Measurements from ENCODE around the gene SPINK2. TPM values are rescaled to one million over a fixed set of nuclear protein-coding genes. Genes with fewer than 3 reads are reported as not detected.

Gene SPINK2
- total and polyA plus RNA-seq, 10 of the 15 experiments (the other 5 are each of a cell fraction or from before 2014, with no cell fraction given): 0.13 to 1.0 (median 0.61) TPM; not detected in 1

- TF ChIP-seq, protein P1, sequence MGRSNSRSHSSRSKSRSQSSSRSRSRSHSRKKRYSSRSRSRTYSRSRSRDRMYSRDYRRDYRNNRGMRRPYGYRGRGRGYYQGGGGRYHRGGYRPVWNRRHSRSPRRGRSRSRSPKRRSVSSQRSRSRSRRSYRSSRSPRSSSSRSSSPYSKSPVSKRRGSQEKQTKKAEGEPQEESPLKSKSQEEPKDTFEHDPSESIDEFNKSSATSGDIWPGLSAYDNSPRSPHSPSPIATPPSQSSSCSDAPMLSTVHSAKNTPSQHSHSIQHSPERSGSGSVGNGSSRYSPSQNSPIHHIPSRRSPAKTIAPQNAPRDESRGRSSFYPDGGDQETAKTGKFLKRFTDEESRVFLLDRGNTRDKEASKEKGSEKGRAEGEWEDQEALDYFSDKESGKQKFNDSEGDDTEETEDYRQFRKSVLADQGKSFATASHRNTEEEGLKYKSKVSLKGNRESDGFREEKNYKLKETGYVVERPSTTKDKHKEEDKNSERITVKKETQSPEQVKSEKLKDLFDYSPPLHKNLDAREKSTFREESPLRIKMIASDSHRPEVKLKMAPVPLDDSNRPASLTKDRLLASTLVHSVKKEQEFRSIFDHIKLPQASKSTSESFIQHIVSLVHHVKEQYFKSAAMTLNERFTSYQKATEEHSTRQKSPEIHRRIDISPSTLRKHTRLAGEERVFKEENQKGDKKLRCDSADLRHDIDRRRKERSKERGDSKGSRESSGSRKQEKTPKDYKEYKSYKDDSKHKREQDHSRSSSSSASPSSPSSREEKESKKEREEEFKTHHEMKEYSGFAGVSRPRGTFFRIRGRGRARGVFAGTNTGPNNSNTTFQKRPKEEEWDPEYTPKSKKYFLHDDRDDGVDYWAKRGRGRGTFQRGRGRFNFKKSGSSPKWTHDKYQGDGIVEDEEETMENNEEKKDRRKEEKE (IDR thresholded peaks at IDR 0.05): no peak
- TF ChIP-seq REST (IDR thresholded peaks at IDR 0.05; ENCODE audit: low read depth, low read length): no peak
- no peak for TF ChIP-seq KDM1A (IDR thresholded peaks at IDR 0.05; ENCODE audit: borderline replicate concordance)
- no peak for TF ChIP-seq PML (IDR thresholded peaks at IDR 0.05; ENCODE audit: low read length)
- no peak for TF ChIP-seq HDAC2 (IDR thresholded peaks at IDR 0.05)
- peak; percentile 75 for TF ChIP-seq MEF2B (IDR thresholded peaks at IDR 0.05; ENCODE audit: partially characterized antibody, poor library complexity, severe bottlenecking)
- no peak for TF ChIP-seq NFYB (IDR thresholded peaks at IDR 0.05; ENCODE audit: insufficient read depth, low read depth, low read length)
- TF ChIP-seq ELK1 (IDR thresholded peaks at IDR 0.05; ENCODE audit: low read depth, low read length): no peak
- TF ChIP-seq SRF (IDR thresholded peaks at IDR 0.05; ENCODE audit: low read depth in 2 of 2, low read length in 2 of 2): no peak
- TF ChIP-seq CBFB (IDR thresholded peaks at IDR 0.05; ENCODE audit: low read depth): no peak
- TF ChIP-seq CREB1 (IDR thresholded peaks at IDR 0.05; ENCODE audit: low read depth): 0 out of 2 replicates have a peak, but pooled peaks have one; percentile 12
- TF ChIP-seq STAT3 (IDR thresholded peaks at IDR 0.05; ENCODE audit: low read depth, low read length): no peak
- no peak for TF ChIP-seq SUPT20H (IDR thresholded peaks at IDR 0.05; ENCODE audit: borderline replicate concordance, control insufficient read depth, low read depth, low read length)
- no peak for TF ChIP-seq BCL3 (IDR thresholded peaks at IDR 0.05; ENCODE audit: borderline replicate concordance, insufficient read depth, low read depth, low read length, poor library complexity, severe bottlenecking)
- no peak for TF ChIP-seq PBX3 (IDR thresholded peaks at IDR 0.05; ENCODE audit: insufficient replicate concordance, low read depth, low read length)
- no peak for TF ChIP-seq MTA3 (IDR thresholded peaks at IDR 0.05; ENCODE audit: borderline replicate concordance, low read length)
- TF ChIP-seq FOXK2 (IDR thresholded peaks at IDR 0.05): no peak
- peak in 1 of 2 experiments; percentile 51; a peak in 2 of 4 replicates for TF ChIP-seq IKZF2 (IDR thresholded peaks at IDR 0.05)
- no peak for TF ChIP-seq KAT2A (conservative IDR thresholded peaks at IDR 0.05; ENCODE audit: control insufficient read depth, low read depth, low read length)
- no peak for TF ChIP-seq TAF1 (IDR thresholded peaks at IDR 0.05; ENCODE audit: borderline replicate concordance, low read depth, low read length)
These were observed 30.2 kb downstream of the SPINK2 start (continued) for GRCh38 chr4:56791316-56791715.

Measured in GM12878 (cell line).